ENCODE results near the gene MUC13. TPM values are rescaled to one million over a fixed set of nuclear protein-coding genes. Genes with fewer than 3 reads are reported as not detected.

The MUC13 gene
- polyA plus RNA-seq, 2 of the 4 experiments (the other 2 are of a cell fraction): 5.5 to 8.8 TPM

DNA sequence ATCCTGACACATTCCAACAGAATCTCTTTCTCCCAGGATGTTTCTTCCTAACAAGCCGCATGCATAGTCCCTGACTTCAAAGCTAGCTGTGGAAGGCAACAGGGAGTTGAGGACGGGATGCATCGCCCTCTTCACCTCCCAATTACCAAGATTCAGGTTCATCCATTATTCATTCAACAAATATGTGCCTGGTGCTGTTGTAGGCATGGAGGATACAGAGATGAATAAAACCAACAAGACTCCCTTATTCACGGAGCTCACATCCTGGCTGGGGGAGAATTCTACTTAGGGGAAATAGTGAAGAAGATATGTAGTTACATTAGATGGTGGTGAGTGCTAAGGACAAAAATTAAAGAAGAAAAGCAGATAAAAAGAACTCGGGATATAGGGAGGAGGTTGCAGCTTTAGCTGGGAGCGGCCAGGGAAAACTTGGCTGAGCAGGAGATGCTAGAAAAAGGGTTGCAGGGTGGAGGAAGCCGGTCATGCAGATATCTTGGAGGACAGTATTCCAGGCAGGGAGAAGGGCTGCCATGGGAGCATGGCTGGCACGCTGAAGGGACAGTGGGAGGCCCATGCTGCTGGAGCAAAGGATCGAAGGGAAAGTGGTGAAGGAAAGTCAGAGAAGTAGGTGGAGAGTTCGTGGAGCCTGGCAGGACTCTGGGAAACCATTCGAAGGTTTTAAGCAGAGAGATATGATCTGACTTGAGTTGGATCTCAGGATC lies 52.4 kb downstream of the MUC13 start:
- 89% methylated on average over 11 of the region's 11 CpGs for WGBS (ENCODE audit: missing lambda C conversion rate)
- TF ChIP-seq JUN (IDR thresholded peaks at IDR 0.05) (no peak), HOXB13 (CRISPR knock-in tag; IDR thresholded peaks at IDR 0.05; ENCODE audit: low read depth) (no peak), PHF8 (IDR thresholded peaks at IDR 0.05; ENCODE audit: borderline replicate concordance, low read depth) (no peak), RARB (CRISPR knock-in tag; IDR thresholded peaks at IDR 0.05) (no peak), RAD21 (conservative IDR thresholded peaks at IDR 0.05 in 1 of 2, IDR thresholded peaks at IDR 0.05 in 1 of 2) (no peak), CBX2 (IDR thresholded peaks at IDR 0.05; ENCODE audit: borderline replicate concordance, low read depth) (no peak), SMC3 (IDR thresholded peaks at IDR 0.05) (no peak), EHF (CRISPR knock-in tag; IDR thresholded peaks at IDR 0.05) (no peak), FOSB (CRISPR knock-in tag; IDR thresholded peaks at IDR 0.05) (no peak), ZSCAN20 (CRISPR knock-in tag; IDR thresholded peaks at IDR 0.05) (no peak), JUNB (IDR thresholded peaks at IDR 0.05) (no peak), NPAS2 (CRISPR knock-in tag; IDR thresholded peaks at IDR 0.05; ENCODE audit: borderline replicate concordance) (no peak), FOSL2 (IDR thresholded peaks at IDR 0.05) (no peak), FOSL2 (CRISPR knock-in tag; IDR thresholded peaks at IDR 0.05) (no peak), RCOR1 (IDR thresholded peaks at IDR 0.05; ENCODE audit: low read depth, low read length) (no peak)
- TF ChIP-seq, protein P1, sequence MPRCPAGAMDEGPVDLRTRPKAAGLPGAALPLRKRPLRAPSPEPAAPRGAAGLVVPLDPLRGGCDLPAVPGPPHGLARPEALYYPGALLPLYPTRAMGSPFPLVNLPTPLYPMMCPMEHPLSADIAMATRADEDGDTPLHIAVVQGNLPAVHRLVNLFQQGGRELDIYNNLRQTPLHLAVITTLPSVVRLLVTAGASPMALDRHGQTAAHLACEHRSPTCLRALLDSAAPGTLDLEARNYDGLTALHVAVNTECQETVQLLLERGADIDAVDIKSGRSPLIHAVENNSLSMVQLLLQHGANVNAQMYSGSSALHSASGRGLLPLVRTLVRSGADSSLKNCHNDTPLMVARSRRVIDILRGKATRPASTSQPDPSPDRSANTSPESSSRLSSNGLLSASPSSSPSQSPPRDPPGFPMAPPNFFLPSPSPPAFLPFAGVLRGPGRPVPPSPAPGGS (IDR thresholded peaks at IDR 0.05): no peak
- TF ChIP-seq, protein P2, sequence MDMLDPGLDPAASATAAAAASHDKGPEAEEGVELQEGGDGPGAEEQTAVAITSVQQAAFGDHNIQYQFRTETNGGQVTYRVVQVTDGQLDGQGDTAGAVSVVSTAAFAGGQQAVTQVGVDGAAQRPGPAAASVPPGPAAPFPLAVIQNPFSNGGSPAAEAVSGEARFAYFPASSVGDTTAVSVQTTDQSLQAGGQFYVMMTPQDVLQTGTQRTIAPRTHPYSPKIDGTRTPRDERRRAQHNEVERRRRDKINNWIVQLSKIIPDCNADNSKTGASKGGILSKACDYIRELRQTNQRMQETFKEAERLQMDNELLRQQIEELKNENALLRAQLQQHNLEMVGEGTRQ (IDR thresholded peaks at IDR 0.05): no peak
- TF ChIP-seq, protein P3, sequence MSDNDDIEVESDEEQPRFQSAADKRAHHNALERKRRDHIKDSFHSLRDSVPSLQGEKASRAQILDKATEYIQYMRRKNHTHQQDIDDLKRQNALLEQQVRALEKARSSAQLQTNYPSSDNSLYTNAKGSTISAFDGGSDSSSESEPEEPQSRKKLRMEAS (IDR thresholded peaks at IDR 0.05): no peak
- TF ChIP-seq, protein P4, sequence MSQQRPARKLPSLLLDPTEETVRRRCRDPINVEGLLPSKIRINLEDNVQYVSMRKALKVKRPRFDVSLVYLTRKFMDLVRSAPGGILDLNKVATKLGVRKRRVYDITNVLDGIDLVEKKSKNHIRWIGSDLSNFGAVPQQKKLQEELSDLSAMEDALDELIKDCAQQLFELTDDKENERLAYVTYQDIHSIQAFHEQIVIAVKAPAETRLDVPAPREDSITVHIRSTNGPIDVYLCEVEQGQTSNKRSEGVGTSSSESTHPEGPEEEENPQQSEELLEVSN (IDR thresholded peaks at IDR 0.05; ENCODE audit: borderline replicate concordance, low read depth): no peak
- no peak for ATAC-seq
- H3K4me2 ChIP-seq: peak overlapping the region; percentile 90; the same call in 2 of the 3 replicates
- peaks cover 68% of the 10 kb centered on the region for H3K4me1 ChIP-seq
- H3K27ac ChIP-seq: peak overlapping the region; percentile 90 to 99
- H3K9me3 ChIP-seq: no peaks in the 10 kb centered on the region
- no peak overlapping the region for H3K4me3 ChIP-seq
- ChIA-PET POLR2A (no interaction called here), CTCF (interaction anchor here (0.7 to 2.3 kb wide), 4 partner anchors 19 to 121 kb away, joined by 3 to 8 read pairs (median 5); no protein-coding TSS in a partner anchor)
- no peak for DNase-seq (ENCODE audit: low read depth in 1 of 2, low spot score in 1 of 2)
- no peak for FAIRE-seq

DNA sequence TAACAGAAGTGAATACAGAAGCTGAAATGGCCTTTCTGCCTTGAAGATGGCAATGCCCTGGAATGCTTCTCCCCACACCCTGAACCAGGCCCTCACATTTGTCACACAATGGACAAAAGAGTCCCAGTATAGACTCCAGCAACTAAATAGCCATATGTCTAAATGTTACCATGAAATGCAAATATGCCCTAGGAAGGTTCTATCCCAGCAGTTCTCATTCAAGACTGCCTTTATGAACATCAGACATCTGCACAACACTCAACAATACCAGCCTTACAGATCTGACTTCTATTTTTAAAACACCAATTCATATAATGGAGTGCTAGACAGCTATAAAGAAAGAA lies 55.2 kb downstream of the MUC13 start:
- Histone ChIP-seq H3K9me3 (no peaks in the 10 kb centered on the region), H3K27ac (peak overlapping the region; percentile 91 to 99), H3K4me2 (peak overlapping the region; percentile 84), H3K4me1 (peaks cover 83% of the 10 kb centered on the region), H3K4me3 (peak overlapping the region; percentile 22; the same call in 2 of the 3 replicates)
- ATAC-seq (peak in 1 of 2 experiments; percentile 37; a peak in 4 of 6 replicates), DNase-seq (ENCODE audit: low read depth in 1 of 2, low spot score in 1 of 2) (no peak), FAIRE-seq (no peak)
- TF ChIP-seq CHD2 (IDR thresholded peaks at IDR 0.05; ENCODE audit: low read length, partially characterized antibody) (no peak), KDM5A (IDR thresholded peaks at IDR 0.05) (no peak), RFX5 (IDR thresholded peaks at IDR 0.05) (no peak), RCOR1 (IDR thresholded peaks at IDR 0.05; ENCODE audit: low read depth, low read length) (no peak), HEYL (CRISPR knock-in tag; IDR thresholded peaks at IDR 0.05) (peak; percentile 29; the same call in 1 of the 2 replicates), KDM1A (IDR thresholded peaks at IDR 0.05; ENCODE audit: low read depth) (no peak), ZNF302 (CRISPR knock-in tag; IDR thresholded peaks at IDR 0.05) (no peak), FOXS1 (CRISPR knock-in tag; IDR thresholded peaks at IDR 0.05) (no peak), RNF2 (IDR thresholded peaks at IDR 0.05; ENCODE audit: borderline replicate concordance, low read depth) (no peak), POLR2A (IDR thresholded peaks at IDR 0.05; ENCODE audit: low read length) (no peak), TP53 (CRISPR knock-in tag; IDR thresholded peaks at IDR 0.05) (peak; percentile 89), SMC3 (IDR thresholded peaks at IDR 0.05) (no peak), CBX2 (IDR thresholded peaks at IDR 0.05; ENCODE audit: borderline replicate concordance, low read depth) (no peak), EP300 (IDR thresholded peaks at IDR 0.05) (no peak), HDAC2 (IDR thresholded peaks at IDR 0.05) (no peak), ESRRA (IDR thresholded peaks at IDR 0.05; ENCODE audit: borderline replicate concordance, low read length) (no peak), CEBPB (IDR thresholded peaks at IDR 0.05) (no peak), GATA3 (IDR thresholded peaks at IDR 0.05; ENCODE audit: borderline replicate concordance) (no peak), EHF (CRISPR knock-in tag; IDR thresholded peaks at IDR 0.05) (0 out of 2 replicates have a peak, but pooled peaks have one; percentile 14), JUN (IDR thresholded peaks at IDR 0.05) (no peak)
- TF ChIP-seq, protein P5, sequence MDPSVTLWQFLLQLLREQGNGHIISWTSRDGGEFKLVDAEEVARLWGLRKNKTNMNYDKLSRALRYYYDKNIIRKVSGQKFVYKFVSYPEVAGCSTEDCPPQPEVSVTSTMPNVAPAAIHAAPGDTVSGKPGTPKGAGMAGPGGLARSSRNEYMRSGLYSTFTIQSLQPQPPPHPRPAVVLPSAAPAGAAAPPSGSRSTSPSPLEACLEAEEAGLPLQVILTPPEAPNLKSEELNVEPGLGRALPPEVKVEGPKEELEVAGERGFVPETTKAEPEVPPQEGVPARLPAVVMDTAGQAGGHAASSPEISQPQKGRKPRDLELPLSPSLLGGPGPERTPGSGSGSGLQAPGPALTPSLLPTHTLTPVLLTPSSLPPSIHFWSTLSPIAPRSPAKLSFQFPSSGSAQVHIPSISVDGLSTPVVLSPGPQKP (IDR thresholded peaks at IDR 0.05; ENCODE audit: low read depth, low read length): no peak
- POLR2A ChIA-PET: interaction anchor here (1.0 to 2.8 kb wide), 5 partner anchors 8 to 117 kb away, joined by 3 to 18 read pairs (median 4); partner anchors contain the start of gene ITGB5
- CTCF ChIA-PET: interaction anchor here (1.2 to 2.4 kb wide), 4 partner anchors 13 to 118 kb away, joined by 4 to 9 read pairs (median 8); no protein-coding TSS in a partner anchor
